ENCODE measurements around the gene ERICH4.
"Not testable (repeated sequence)": the region's sequence is repeated elsewhere in the genome, so short reads cannot be mapped to it uniquely, and the experiment has no call there.

Gene ERICH4, protein sequence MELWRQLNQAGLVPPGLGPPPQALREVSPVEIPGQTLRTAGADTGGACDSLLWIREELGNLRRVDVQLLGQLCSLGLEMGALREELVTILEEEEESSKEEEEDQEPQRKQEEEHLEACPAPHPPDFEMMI

DNA sequence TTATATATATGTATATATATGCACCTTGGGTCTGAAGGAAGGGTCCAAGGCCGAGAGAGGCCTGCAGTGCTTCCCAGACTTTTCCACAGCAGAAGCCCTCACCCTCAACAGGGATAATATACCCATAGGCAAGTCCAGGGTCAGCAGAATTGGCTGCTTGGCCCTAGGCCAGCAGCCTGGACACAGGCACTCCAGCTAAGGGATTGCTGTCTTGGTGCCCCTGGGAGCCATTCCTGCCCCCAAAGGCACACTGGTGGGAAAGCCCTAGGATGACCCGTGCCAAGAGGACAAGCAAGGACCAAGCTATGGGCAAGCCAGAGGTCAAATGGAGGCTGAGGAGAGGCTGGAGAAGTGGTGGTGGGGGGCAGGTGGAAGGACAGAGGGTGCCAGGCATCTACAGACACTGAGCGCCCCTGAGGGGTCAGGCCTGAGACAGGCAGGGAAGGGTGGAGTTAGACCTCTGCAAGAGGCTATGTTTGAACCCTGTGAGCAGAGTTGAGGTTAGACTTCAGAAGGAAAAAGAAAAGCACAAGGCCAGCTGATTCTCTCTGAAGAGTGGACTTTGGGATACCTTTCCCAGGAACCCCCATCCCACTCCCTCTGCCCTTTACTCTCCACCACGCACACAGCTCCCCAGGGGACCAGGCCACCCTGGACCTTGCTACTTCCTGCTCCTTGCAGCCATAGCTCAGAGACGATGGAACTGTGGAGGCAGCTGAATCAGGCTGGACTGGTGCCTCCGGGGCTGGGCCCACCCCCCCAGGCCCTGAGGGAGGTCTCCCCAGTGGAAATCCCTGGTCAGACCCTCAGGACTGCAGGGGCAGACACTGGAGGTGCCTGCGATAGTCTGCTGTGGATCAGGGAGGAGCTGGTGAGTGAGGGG, at the start of gene ERICH4:
TSS of gene ERICH4 (plus strand) at position 684 of the 883 bp plus-strand sequence. CDS start at position 698, 14 bp downstream.
- ATAC-seq = no peak

DNA sequence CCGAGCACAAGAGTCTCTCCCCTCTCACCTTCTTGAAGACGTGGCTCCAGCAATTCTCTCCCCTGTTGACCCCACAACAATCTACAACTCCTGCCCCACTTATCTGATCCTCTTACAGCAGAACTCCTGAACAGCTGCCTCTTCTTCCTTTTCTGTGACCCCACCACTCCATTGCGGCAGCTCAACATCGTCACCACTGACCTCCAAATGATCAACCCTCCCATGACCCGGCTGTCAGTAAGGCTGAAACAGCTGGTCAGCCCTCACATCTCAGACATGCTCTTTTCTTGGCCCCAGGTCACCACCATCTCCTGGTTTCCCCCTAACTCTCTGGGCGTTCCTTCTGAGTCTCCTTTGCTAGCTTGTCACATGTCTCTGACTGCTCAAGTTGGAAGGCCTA, 47.6 kb upstream of the ERICH4 start:
- ATAC-seq = no peak

DNA sequence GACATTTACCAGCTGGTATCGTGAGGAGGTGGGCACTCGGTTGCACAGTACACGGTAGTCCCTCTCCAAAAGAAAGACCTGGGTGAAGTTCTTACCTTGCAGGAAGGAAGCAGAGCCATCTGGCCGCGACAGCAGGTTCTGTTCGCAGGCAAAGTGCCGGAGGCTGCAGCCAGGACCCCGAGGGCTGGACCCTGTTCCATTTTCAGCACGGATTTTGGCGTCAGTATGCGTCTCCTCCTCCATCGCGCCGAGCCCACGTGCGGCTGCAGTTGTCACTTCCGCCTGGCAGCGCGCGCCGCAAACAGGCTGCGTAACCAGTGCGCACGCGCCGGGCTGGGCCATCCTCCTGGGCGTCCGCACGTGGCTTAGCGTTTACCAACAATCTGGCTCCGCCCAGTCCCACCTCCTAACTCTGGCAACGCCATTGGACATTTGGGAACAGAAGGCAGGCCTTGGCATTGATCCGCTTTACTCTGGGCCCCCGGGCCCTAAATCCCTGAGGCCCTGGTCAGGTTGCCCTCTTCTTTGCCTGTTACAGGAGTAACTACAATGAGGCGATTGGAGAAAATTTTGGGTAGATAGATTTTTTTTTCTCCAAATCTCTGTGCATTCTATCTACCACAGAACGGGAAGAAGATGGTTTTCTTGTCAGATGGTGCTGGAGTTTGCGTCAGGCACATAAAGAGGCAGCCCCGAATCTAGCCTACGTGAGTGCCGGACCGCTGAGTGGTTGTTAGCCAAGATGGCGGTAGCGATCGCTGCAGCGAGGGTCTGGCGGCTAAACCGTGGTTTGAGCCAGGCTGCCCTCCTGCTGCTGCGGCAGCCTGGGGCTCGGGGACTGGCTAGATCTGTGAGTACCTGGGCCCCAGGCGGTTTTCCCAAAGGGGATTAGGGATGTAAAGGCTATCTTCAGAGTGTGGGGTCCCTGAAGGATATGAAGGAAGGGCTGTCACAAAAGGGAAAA, 45.6 kb upstream of the ERICH4 start, which contains the start of the genes BCKDHA and EXOSC5:
TSS of gene BCKDHA (plus strand) at position 733 of the 964 bp plus-strand sequence. CDS start at position 743, 10 bp downstream.
TSS of gene EXOSC5 (minus strand) at position 274 of the 964 bp plus-strand sequence. CDS start at position 243, 31 bp downstream.
- peak; percentile 99 for ATAC-seq

DNA sequence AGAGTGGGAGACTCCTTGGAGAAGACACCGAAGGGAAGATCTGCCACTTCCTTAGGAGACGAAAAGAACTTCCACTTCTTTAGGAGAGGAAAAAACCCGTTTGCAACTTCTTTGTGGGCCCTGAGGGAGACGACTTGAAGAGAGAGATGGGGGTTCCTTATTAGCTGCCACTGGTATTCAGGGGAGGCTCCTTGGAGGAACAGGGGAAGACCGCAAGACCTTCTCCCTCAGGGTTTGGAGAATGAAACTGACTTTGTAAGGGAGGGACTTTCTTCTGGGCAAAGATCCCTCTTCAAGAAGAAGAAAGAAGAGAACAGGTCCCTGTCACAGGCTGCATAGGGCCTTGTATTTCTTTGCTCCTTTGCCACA, 44.9 kb upstream of the ERICH4 start:
- ATAC-seq = no peak

DNA sequence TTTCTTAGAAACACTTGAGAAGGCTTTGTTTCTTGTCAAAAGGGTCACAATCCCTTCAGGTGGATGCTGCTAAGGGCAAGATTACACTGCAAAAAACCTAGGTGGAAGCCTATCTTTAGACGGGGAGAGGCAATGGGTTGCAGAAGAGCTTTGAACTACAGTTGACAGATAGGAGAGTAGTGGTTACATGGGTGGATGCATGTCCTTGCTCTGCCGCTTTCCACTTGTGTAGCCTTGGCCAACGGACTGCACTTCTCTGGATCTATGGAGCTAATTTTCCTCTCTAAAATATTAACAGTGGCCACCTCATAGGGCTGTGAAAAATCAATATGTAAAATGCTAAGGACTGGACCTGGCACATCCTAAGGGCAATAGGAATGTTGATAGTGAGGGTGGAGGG, 44.4 kb upstream of the ERICH4 start:
- no peak for ATAC-seq

DNA sequence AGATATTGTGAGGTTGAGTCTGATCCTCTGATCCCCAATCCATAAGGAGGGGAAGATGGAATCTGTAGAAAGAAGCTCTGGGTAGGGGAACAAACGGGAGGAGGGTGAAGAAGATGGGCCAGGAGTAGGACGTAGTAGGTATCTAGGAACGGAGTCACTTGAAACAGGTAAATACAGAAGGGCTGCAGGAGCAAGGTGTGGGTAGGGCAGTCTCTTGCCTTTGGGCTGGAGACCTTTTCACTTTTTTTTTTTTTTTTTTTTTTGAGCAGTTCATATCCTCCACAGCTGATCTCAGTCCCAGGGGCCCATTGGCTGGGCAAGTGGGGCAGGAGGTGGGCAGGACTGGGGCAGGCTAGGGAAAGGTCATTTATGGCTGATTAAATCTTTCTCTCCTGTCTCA, 43.9 kb upstream of the ERICH4 start:
- ATAC-seq = no peak

DNA sequence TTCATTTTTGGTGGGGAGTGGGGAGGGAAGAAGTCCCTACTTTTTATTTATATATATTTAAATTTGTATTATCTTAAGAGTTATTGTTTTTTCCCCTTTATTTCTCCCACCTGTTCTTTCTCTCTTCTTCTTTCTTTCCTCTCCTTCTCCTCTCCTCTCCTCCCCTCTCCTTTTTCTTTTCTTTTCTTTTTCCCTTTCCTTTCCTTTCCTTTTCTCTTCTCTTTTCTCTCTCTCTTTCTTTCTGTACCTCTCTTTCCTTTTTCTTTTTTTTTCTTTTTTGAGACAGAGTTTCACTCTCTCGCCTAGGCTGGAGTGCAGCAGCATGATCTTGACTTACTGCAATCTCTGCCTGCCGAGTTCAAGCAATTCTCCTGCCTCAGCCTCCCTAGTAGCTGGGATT, 43.4 kb upstream of the ERICH4 start:
- ATAC-seq = no peak

DNA sequence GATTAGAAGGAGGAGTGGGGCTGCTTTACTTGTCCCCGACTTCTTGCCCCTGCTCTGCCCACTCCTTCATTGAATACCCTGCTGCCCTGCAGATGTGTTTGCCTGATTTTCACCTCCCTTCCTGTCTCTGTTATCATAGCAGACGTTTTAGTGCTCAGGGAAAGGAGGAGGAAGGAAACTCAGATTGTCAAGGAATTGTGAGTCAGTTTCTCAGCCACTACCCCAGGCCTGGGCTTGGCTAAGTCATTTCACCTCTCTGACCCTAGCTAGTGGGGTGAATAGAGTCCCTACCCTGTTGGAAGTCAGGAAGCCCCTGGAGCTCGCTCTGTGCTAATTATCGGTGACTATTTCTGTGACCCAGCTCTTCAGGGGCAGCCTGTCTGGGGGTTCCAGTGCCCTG, 41.5 kb upstream of the ERICH4 start:
- no peak for ATAC-seq

DNA sequence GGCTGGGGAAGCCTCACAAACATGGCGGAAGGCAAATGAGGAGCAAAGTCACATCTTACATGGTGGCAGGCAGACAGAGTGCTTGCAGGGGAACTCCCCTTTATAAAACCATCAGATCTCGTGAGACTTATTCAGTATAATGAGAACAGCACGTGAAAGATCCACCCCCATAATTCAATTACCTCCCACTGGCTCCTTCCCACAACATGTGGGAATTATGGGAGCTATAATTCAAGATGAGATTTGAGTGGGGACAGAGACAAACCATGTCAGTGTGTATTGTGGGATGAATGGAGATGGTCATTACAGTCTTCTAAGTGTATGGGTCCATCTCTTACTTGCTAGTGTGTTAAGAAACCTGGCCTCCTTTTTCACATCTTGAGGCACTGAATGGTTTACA, 40.9 kb upstream of the ERICH4 start:
- ATAC-seq = no peak

DNA sequence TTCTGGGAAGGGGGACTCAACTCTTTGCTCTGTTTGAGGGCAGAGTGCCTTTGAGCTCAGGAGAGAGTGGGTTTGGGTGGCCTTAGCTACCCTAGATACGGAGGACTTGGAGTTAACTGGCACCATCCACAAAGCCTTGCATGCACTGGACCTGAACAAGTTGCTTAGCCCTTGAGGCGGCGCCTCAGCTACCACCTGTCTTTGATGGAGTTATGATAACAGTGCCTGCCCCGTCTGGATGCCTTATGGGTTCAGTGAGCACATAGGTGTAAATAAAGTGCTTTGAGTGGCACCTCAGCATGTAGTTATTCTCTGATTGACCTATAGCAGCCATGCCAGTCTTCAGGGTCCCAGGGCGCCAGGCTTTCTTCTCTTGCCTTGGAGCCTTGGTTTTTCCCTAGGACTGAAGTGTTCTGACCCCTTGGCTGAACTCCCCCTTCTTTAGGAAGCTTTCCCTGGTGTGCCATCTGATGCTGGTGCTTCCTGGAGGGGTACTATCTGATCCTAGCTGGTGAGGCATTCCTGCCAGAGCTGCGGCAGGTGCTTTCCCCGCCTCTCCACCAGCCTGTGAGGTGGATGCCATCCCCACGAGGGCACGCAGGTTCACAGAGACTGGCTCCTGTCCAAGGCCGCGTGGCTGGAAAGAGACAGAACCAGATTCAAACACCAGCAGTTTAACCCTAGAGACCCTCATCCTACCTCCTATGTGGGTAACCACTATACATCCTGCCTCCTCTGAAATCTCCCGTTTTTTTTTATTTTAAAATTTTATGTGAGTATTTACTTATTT, 39.6 kb upstream of the ERICH4 start:
- no peak for ATAC-seq

DNA sequence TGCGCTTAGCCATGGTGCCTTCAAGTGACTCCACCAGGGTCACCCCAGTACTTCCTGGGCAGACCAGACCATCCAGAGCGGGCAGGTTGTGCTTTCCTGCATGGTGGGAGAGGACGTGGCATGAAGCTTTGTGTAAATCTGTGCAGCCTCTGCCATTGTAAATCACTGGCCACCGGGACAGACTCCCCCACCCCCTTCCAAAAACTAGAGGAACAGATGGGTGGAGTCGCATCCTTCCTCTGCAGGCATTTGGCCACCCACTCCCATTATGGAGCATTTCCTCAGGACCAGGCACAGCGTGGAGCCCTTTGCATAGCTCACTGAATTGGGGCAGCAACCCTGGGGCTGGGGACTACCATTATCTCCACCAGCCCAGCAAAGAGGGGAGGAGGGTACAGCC, 37.2 kb upstream of the ERICH4 start:
- no peak for ATAC-seq

DNA sequence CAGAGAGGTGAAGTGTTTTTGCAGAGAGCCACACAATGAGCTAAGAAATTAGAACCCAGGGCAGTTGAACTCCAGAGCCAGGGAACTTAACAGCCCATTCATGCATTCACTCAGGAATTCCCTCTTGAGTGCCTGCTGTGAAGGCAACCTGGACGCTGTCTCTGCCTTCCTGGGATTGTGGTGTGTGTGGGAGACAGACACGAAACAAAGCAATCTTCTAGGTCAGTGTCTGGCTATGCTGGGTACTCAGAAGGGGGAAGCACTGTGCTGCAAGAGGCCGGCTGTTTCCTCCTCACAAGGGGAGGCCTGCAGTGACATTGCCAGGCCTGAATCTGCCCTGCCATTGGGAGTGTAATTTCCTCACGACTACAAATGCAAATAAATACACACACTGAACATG, 35.7 kb upstream of the ERICH4 start:
- no peak for ATAC-seq

DNA sequence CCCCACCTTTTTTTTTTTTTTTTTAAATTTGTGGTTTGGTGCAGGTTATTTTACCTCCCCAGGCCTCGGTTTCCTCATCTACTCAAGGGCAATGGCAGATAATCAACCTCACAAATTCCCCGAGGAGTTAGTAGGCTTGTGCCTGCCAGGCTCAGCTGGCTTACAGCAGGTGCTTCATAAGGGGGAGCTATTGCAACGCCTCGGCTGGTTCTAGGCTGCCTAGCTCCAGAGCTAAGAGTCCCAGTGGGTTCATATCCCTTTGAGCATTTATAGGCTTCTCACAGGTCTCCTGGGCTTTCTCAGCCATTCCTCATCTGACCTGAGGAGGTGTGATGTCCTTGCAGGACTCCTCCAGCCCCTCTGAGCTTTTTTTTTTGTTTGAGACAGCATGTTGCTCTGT, 34.7 kb upstream of the ERICH4 start:
- no peak for ATAC-seq

DNA sequence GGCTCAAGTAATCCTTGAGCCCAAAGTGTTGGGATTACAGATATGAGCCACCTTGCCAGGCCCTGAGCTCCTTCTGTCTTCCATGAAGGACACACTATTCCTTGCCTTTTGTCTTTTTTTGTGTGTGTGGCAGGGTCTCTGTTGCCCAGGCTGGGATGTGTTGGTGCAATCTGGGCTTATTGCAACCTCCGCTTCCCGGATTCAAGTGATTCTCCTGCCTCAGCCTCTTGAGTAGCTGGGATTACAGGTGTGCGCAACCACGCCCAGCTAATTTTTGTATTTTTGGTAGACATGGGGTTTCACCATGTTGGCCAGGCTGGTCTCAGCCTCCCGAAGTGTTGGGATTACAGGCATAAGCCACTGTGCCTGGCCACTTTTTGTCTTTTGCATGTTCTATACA, 34.1 kb upstream of the ERICH4 start:
- not testable (repeated sequence) for ATAC-seq

DNA sequence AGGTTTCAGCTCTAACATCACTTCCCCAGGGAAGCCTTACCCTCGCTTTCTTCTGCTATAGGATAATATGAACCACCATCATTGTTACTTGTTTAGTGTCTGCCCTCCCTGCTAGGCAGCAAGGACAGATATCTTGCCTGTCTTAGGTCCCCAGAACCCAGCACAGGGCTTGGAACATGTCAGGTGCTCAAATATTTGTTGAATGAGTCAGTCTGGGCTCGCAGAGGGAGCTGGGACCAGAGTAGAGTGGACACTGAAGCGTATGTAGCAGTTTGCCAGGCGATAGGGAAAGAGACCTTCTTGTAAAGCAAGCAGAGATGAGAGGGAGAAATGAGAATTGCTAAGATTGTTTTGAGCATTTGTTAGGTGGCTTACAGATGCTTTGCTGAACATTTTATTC, 33.7 kb upstream of the ERICH4 start:
- ATAC-seq = no peak

DNA sequence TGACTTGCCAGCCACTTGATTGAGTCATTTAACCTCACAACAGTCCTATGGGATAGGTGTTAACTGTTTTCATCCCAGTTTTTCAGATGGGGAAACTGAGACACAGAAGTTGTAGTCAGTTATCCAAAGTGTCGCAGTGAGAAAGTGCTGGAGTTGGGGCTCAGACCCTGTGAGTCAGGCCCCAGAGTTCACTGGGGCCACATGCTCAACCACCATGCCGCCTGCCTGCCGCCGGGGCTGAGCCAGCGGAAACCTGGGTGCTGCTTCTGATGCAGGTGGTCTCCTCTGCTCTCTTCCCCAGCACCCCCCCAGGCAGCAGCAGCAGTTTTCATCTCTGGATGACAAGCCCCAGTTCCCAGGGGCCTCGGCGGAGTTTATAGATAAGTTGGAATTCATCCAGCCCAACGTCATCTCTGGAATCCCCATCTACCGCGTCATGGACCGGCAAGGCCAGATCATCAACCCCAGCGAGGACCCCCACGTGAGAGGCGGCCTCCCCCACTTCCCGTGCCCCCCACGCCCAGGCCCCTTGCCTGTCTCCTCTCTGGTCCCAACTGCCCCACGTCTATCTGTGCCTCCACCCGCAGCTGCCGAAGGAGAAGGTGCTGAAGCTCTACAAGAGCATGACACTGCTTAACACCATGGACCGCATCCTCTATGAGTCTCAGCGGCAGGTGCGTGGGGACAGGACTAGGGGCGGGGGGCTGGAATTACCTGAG, 32.5 kb upstream of the ERICH4 start:
- no peak for ATAC-seq

DNA sequence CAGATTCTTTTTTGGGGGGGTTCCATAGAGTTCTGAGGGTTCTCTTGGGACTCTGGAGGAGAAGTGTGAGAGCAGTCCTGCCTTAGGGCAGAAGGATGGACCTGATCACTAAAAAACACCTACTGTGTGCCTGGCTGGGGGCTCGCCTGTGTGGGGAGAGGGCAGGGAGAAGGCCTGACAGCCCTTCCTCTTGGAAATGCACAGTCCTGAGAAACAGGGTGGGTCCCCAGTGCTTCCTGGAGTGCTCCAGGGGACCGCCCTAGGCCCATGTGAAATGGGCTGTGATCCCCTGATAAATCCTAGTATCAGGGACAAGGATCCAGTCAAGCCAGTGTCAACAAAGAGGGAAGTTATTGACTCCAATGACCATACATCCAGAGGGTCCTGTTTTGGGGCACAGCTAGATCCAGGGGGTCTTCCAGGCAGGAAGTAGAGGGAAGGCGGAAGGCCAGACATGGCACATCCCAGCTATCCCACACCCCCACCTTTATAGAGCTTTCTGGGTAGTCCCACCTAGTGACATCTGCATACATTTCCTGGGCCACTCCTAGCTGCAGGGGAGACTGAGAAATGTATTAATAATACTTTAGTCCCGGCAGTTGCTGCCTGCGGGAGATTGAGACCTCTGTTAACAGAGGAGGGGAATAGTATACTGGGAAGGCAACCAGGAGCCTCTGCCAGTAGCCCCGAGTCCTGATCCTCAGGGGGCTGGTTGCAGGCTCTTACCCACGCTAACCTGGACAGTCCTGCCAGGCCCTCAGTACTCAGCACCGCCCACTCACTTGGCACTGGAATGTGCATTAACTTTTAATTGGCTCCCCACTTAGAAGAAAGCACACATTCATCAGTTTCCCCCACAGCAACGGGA, 31.6 kb upstream of the ERICH4 start:
- no peak for ATAC-seq

DNA sequence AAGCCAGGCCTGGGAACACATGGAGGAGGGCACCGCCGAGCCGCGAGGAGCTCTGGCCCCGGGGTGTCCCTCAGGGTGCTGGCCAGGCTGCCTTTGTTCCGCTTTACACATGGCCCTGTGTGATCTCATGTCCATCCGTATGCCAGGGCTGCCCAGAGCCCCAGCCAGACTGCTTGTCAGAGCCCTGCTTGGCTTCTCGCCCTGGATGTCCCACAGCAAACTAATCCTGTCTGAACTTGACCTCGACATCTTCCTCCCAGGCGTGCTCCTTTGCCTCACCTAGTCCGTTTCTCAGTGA, 31.0 kb upstream of the ERICH4 start:
- ATAC-seq = no peak

DNA sequence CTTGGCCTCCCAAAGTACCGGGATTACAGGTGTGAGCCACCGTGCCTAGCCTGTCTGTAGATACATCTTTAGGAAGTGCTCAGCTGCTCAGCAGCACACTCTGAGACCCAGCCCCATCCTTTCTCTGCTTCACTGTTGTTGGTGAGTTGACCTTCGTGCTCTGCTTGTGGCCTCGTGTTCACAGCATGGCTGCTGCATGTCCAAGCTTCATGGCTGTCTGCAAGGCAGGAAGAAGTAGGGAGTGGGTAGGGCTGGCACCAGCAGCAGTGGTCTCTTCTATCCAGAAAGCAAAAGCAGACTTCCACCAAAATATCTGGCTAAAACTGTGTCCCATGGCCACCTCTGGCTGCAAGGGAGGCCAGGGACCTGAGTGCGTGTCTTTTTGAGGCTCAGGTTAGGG, 30.0 kb upstream of the ERICH4 start:
- no peak for ATAC-seq

DNA sequence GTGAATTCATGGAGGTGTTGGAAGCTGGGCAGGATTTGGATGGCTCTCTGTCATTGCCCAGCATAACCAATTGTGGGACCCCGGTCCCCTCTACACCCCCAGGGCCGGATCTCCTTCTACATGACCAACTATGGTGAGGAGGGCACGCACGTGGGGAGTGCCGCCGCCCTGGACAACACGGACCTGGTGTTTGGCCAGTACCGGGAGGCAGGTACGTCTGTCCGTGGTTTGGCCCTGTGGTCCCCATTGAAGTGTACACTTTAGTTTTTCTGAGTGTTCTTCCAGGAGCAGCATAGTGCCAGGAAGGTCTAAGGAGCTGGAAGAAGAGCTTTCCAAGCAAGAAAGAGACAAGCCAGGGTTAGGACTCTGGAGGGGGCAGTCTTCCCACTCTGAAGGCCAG, 29.0 kb upstream of the ERICH4 start:
- no peak for ATAC-seq

DNA sequence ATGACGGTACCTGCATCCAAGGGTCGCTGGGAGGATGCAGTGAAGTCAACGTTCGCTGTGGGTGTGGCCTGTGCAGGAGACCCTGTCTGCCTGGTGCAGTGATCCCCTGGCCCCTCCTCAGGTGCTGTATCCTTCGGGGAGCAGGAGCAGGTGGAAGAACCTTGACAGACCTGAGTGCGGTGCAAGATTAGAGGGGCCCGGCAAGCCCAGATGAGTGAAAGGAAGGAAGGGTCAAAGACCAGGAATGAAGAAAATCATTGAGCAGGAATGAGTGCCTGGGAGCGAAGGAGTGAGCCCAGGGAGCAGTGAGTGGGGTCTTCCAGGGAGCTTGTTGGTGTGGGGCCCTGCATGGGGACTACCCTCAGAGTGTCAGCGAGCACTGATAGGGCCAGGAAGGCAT, 28.5 kb upstream of the ERICH4 start:
- no peak for ATAC-seq

Measured in activated CD4-positive, CD25-positive, alpha-beta regulatory T cell treated with anti-CD3 and anti-CD28 coated beads, Interleukin-2, amount 50 U/mL, for 24 hours (primary cell).